GM19455 (cell line): ENCODE data around the gene TEAD4.

Experiments used
- ATAC-seq: cut with Tn5 transposase; IDR thresholded peaks from one replicate; pipeline ENCODE4 v1.9.1; 2021; ENCODE audit not compliant: unreplicated experiment

TEAD4 gene

GRCh38 chr12:3028108-3028507 is 68.9 kb downstream of the TEAD4 start:
- ATAC-seq, result no peak

GRCh38 chr12:3030821-3031429 is 71.7 kb downstream of the TEAD4 start:
- ATAC-seq, result no peak

- no peak for ATAC-seq
These were observed 73.0 kb downstream of the TEAD4 start for GRCh38 chr12:3032161-3032560.

GRCh38 chr12:3032770-3033538 is 73.8 kb downstream of the TEAD4 start:
- ATAC-seq, result no peak

GRCh38 chr12:3033539-3033867 is 74.3 kb downstream of the TEAD4 start:
- ATAC-seq, result no peak

GRCh38 chr12:3034067-3034750 is 75.0 kb downstream of the TEAD4 start:
- no peak for ATAC-seq

- ATAC-seq, result no peak
These were observed 76.0 kb downstream of the TEAD4 start for GRCh38 chr12:3035171-3035570.

GRCh38 chr12:3035815-3036702 is 76.9 kb downstream of the TEAD4 start:
- ATAC-seq, result no peak

GRCh38 chr12:3036901-3037600 is 77.9 kb downstream of the TEAD4 start:
- ATAC-seq, result no peak

- ATAC-seq, result no peak
These were observed 79.0 kb downstream of the TEAD4 start for GRCh38 chr12:3038166-3038565.

- no peak for ATAC-seq
These were observed 79.8 kb downstream of the TEAD4 start for GRCh38 chr12:3038926-3039510.

GRCh38 chr12:3040026-3040656 is 80.9 kb downstream of the TEAD4 start:
- no peak for ATAC-seq

- no peak for ATAC-seq
These were observed 81.7 kb downstream of the TEAD4 start for GRCh38 chr12:3040663-3041544.

GRCh38 chr12:3041558-3042164 is 82.5 kb downstream of the TEAD4 start:
- peak; percentile 57 for ATAC-seq

- ATAC-seq, result no peak
These were observed 83.2 kb downstream of the TEAD4 start for GRCh38 chr12:3042394-3042793.

GRCh38 chr12:3042826-3043225 is 83.6 kb downstream of the TEAD4 start:
- no peak for ATAC-seq

GRCh38 chr12:3043406-3043805 is 84.2 kb downstream of the TEAD4 start:
- ATAC-seq, result no peak

- ATAC-seq, result no peak
These were observed 85.0 kb downstream of the TEAD4 start for GRCh38 chr12:3044141-3044630.
